GM21515 (cell line): ENCODE data around the gene CAND2.

Experiments used
- ATAC-seq: cut with Tn5 transposase; IDR thresholded peaks from one replicate; pipeline ENCODE4 v1.9.1; 2021; ENCODE audit not compliant: unreplicated experiment

CAND2 gene

DNA sequence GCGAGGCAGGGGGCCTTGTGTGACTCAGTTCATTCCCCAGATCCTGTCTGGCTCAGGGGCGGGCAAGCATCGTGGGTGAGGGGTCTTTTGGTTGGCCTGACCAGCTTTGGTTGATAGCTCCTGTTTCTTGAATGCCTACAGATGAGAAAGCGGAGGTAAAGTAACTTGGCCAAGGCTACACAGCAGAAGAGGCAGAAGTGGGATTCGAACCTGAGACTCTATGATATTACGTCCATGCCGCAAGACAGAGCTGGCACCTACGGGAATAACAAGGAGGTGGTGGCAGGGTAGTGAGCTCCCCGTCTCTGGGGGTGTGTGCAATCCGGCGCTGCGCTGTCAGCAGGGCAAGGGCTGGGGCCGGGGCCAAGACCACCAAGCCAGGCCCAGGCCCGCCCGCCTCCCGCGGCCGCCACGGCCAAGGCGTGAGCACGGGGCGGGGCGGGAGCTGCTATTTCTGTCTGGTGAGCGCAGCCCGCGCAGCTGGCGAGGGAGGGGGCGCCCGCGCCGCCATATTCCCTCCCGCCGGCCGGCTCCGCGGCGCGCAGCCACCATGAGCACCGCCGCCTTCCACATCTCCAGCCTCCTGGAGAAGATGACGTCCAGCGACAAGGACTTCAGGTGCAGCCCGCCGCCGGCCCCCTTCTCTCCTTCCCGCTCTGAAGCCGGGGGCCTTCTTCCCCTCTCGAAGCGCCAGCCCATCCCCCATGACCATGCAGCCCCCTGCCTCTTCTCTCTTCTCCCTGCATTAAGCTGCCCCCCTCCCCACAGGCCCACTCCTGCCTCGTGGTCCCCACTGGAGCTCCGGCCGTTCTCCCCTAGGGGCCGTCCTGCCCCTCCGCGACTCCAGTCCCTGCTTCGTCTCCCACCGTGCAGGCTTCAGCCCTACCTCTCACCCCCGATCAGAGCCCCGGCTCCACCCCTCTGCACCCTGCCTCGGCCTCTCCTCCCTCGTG lies at the start of gene CAND2:
Gene CAND2, plus strand, starts transcription at position 510 of the 953 bp plus-strand sequence. Its CDS starts 41 bp downstream, at position 551.
- ATAC-seq = no peak

- no peak for ATAC-seq
Observed at GRCh38 chr3:12748477-12748876, 48.0 kb upstream of the CAND2 start.

GRCh38 chr3:12750223-12750622 lies 46.3 kb upstream of the CAND2 start:
- ATAC-seq = no peak

GRCh38 chr3:12750658-12751071 lies 45.8 kb upstream of the CAND2 start:
- ATAC-seq = no peak

GRCh38 chr3:12751571-12751970 lies 44.9 kb upstream of the CAND2 start:
- no peak for ATAC-seq

GRCh38 chr3:12752102-12752501 lies 44.4 kb upstream of the CAND2 start:
- ATAC-seq = no peak

GRCh38 chr3:12752809-12753208 lies 43.7 kb upstream of the CAND2 start:
- ATAC-seq = no peak

DNA sequence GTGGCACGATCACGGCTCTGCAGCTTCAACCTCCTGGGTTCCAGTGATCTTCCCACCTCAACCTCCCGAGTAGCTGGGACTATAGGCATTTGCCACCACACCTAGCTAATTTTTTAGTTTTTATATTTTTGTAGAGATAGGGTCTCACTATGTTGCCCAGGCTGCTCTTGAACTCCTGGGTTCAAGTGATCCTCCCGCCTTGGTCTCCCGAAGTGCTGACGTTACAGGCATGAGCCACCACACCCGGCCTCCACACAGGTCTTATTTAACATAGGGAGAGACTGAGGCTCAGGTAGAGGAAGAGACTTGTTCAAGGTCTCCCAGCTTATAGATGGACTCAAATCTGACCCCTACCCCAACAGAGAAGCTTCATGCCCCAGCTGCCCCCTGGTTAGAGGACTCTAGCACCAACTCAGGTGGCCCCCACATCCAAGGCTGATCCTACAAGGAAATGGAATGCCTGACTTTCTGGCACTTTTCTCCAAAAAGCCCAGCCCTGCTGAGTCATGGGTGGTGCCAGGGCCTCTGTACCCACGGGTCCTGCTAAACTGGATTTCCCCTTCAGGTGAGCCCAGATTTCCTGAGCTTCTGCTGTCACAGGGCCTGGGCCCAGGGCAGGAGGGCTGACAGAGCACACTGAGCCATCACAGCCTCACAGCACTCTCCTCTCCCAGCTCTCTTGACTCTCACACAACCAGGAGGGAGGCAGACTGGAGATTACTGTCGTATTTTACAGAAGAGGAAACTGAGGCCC lies 43.0 kb upstream of the CAND2 start:
- no peak for ATAC-seq

- no peak for ATAC-seq
Observed at GRCh38 chr3:12754313-12754712, 42.2 kb upstream of the CAND2 start.

- no peak for ATAC-seq
Observed at GRCh38 chr3:12755754-12756153, 40.7 kb upstream of the CAND2 start.

DNA sequence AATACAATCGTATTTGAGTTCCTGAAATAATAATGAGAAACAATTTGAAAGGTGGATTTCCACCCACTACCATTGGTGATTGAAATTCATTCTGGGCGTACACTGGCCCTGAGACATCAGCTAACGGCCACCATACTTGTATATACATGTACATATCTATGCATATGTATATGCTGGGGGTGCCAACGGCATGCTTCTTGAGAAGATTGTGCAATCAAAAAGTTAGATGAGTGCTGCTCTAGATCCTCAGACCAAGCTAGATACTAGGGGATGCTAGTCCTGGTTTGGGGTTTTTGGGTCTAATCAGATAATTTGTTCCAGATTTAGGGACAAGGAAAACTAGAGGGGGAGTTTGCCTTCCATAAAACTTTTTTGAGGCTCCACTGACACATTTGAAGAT lies 40.3 kb upstream of the CAND2 start:
- no peak for ATAC-seq

DNA sequence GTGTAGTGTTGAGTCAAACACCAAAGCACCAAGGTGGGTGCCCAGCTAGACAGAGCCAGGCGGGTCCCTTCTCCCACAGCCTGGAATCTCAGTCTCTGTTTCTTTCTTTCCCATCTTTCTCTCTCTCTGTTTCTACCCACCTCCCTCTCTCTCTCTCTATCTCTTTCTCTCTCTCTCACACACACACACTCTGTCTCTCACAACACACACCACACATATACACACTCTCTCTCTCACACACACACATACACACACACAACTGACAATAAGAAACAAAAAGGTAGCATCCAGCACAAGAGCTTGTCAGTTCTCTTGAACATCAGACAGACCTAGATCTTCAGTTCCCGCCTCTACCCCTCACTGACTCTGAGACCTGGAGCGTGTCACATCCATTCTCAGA lies 39.8 kb upstream of the CAND2 start:
- no peak for ATAC-seq

GRCh38 chr3:12758025-12758781 lies 38.3 kb upstream of the CAND2 start:
- ATAC-seq = no peak

GRCh38 chr3:12759097-12759679 lies 37.3 kb upstream of the CAND2 start, which contains the start of gene TMEM40:
TSS of gene TMEM40 (minus strand) at chr3:12759259. CDS start at chr3:12749832, 9,427 bp downstream.
- ATAC-seq = no peak

DNA sequence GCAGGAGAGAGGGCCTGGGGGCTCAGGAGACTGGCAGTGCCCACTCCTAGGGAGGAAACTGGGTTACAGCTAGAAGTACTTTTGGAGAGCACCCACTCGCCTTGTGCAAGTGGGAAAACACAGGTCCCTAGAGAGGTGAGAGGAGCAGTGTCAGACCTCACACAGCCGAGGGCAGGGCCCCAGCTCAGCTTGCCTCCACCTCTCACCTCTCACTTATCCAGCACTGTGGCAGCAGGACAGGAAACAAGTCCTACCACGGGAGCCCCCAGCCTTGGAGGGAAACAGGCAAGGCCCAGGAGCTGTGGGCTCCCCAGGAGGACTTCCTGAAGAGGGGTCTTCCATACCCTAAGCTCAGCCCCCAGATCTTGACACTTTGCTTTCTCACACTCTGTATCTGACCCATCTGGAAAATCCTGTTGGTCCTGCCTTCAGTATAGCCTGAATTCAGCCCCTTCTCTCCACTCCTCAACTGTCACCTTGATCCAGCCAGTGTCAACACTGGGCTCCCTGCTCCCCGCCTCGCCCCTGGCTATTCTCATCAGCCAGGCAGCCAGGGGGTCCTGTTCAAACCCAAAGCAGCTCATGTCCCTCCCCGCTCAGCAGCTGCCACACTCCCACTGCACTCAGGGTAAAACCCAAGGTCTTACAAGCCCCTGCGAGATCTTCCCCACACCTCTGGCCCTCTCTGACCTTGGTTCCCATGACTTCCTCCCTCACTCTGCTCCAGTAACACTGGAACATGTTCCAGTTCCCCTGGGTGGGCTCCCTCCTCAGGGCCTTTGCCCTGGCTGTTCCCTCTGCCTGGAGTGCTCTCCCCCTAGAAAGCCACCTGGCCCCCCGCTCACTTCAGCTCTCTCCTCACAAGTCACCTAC lies 36.6 kb upstream of the CAND2 start:
- no peak for ATAC-seq

GRCh38 chr3:12764171-12764776 lies 32.2 kb upstream of the CAND2 start:
- no peak for ATAC-seq

- no peak for ATAC-seq
Observed at GRCh38 chr3:12766541-12766940, 29.9 kb upstream of the CAND2 start.

GRCh38 chr3:12768579-12769527 lies 27.6 kb upstream of the CAND2 start:
- ATAC-seq = no peak
